HTR-8/SVneo (cell line): ENCODE data around the gene TMEM176B.
"Not testable (repeated sequence)": the region's sequence is repeated elsewhere in the genome, so short reads cannot be mapped to it uniquely, and the experiment has no call there.

Experiments
- DNase-seq: peaks from one replicate; pipeline ENCODE4 v3.0.0; 2011; ENCODE audit warnings: low spot score, mixed read lengths; ENCODE audit not compliant: insufficient read length
- FAIRE-seq: peaks from 2 replicates; lab custom pipeline; 2011; peaks lifted over from hg19 to GRCh38; lab: Jason Lieb, UNC

Gene TMEM176B

GRCh38 chr7:150823484-150824126, 23.4 kb upstream of the TMEM176B start:
- no peak for DNase-seq
- no peak for FAIRE-seq

DNA sequence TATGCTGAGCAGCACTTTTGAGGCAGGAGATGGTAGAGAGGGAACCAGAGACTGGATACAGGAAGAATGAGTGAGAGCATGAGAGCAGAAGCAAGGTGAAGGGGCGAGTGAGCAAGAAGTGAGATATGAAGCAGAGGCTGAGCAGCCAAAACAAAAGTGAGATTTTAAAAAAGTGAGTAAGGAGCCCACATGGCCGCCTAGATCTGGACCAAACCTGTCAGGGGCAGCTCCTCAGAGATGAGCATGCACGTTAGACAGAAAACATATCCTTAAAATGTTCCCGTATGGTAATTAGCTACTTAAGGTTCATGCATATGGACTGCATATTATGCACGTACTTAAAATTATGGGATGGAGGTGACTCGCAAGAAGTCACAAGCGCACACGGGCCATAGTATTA, 22.9 kb upstream of the TMEM176B start:
- no peak for FAIRE-seq
- DNase-seq = no peak

- FAIRE-seq (no peak), DNase-seq (no peak)
These were observed 20.5 kb upstream of the TMEM176B start for GRCh38 chr7:150820578-150821198.

DNA sequence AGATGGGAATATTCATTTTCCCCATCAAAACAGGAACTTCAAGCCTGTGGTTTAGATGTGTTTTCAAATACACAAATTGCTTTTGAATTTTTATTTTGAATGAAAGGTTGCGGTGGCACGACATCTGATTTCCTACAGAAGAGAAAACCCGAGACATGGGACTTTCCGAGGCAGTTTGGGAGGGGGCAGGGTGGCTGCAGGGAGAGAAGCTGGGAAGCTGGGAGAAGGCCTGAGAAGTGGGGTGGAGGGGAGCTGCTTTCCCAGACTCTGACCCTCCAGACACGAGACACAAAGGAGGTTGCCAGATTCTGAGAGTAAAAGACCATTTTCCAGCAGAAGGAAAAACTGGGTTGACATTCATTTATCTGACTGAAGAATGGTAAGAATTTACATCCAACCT, 20.0 kb upstream of the TMEM176B start:
- DNase-seq (no peak), FAIRE-seq (no peak)

DNA sequence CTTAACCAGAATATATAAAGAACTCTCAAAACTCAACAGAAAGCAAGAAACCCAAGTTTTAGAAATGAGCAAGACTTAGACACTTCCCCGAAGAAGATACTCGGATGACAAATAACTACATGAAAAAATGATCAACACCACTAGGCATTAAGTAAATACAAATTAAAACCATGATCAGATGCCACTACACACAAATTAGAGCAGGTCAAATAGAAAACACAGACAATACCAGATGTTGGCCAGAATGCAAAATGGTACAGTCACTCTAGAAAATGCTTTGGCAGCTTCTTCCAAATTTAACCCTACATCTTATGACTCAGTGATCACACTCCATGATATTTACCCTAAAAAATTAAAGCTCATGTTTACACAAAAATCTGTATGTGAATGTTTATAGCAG, 18.8 kb upstream of the TMEM176B start:
- FAIRE-seq (no peak), DNase-seq (no peak)

GRCh38 chr7:150814328-150815001, 14.3 kb upstream of the TMEM176B start:
- DNase-seq = no peak
- no peak for FAIRE-seq

DNA sequence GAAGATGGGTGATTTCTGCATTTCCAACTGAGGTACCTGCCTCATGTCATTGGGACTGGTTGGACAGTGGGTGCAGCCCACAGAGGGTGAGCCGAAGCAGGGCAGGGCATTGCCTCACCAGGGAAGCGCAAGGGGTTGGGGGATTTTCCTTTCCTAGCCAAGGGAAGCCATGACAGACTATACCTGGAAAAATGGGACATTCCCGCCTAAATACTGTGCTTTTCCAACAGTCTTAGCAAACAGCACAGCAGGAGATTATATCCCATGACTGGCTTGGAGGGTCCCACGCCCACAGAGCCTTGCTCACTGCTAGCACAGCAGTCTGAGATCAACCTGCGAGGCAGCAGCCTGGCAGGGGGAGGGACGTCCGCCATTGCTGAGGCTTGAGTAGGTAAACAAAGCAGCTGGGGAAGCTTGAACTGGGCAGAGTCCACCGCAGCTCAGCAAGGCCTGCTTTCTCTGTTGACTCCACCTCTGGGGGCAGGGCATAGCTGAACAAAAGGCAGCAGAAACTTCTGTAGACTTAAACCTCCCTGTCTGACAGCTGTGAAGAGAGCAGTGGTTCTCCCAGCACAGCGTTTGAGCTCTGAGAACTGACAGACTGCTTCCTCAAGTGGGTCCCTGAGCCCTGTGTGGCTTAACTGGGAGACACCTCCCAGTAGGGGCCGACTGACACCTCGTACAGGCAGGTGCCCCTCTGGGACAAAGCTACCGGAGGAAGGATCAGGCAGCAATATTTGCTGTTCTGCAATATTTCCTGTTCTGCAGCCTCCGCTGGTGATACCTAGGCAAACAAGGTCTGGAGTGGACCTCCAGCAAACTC, 7.7 kb upstream of the TMEM176B start:
- not testable (repeated sequence) for FAIRE-seq, DNase-seq

DNA sequence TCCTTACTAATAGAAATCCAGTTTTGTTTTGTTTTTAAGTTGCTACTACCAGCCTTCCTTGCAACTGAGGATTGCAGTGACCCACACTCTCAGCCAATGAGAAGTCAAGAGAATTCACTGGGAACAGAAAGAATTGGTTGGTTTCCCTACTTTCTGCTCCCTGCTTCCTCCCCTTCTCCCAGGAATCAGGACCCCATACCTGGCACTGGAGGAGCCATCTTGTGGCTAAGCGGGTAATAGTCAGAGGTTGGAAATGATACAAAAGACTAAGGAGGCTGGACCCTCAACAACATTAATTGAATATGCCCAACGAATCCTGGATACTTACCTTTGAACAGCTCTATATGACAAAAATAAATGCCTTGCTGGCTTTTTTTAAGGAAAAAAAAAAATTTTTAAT, 6.7 kb upstream of the TMEM176B start:
- no peak for DNase-seq
- no peak for FAIRE-seq

DNA sequence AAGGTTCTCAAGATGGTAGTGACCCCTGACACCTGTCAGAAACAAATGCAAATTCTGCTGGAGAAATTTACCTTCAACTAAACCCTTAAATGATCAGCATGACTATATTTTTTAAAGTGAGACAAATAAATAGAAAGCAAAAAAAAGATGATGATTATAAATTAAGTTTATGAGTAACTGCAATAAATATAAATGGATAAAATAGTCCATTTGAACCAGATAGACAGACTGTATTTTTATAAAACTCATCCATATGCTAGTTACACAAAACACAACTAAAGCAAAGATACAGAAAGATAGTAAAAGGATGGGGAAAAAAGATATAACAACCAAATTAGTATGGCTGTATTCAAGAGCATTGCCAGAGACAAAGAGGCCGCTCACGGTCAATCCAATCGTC, 6.3 kb upstream of the TMEM176B start:
- FAIRE-seq = no peak

DNA sequence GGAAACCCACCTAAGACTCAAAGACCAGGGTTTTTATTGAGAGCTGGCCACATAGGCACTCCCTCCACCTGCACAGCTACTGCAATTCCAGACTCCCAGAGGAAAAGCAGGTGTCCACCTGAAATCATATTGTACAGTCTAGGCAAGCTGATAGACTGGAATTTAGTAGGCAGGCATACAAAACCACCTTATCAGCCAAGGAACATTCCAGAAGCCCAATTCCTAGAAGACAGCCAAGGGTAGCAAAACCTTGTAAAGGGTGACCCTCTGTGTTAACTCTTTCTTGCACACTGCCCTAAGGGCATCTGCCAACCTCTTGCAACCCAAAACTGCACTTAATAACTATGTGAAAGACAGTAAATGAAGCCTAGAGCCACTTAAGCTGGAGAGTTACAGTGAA, 5.7 kb upstream of the TMEM176B start:
- DNase-seq = no peak
- no peak for FAIRE-seq

More for the DNA sequence above, 6.3 kb upstream of the TMEM176B start:
- no peak for DNase-seq

GRCh38 chr7:150804802-150805201, 4.6 kb upstream of the TMEM176B start:
- no peak for FAIRE-seq
- DNase-seq = no peak

- DNase-seq (no peak), FAIRE-seq (no peak)
These were observed 3.1 kb upstream of the TMEM176B start for GRCh38 chr7:150803161-150803860.

- no peak for FAIRE-seq
- no peak for DNase-seq
These were observed 2.0 kb upstream of the TMEM176B start for GRCh38 chr7:150801946-150802771.

- FAIRE-seq = no peak
- DNase-seq = no peak
These were observed 1.2 kb upstream of the TMEM176B start for GRCh38 chr7:150801242-150801945.

DNA sequence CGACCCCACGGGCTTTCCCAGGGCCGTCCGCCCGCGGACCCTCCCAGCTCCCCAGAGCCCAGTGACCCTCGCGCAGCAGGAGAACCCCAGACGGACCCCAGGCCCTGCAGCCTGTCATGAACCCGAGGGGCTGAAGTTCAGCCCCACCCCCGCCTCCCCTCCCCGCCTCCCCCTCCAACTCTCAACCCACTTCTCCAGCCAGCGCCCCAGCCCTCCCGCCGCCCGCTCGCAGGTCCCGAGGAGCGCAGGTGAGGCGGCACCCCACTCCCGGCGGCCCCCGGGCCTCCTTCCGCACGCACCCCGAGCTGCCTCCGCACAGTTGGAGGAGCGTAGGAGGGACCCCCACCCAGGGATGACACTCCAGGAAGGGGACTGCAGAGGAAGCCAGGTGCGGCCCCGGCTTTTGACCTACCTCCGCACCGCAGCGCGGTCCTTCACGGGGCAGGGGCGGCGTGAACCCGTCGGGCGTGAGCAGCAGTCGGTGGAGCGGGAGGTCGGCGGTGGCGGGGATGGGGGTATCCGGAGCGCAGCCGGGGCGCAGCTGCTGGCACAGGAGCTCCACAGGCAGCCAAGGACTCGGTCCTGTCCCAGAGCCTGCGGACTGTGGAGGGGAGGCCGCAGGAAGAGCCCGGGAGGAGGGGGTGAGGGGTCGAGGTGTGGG, 547 bp upstream of the TMEM176B start, which contains the start of gene TMEM176A:
TSS of gene TMEM176A (plus strand) at position 189 of the 661 bp plus-strand sequence. CDS start 782 bp downstream, outside the sequence.
- DNase-seq = no peak
- FAIRE-seq = no peak

GRCh38 chr7:150799156-150799555, 1.0 kb downstream of the TMEM176B start:
- FAIRE-seq (no peak), DNase-seq (no peak)

DNA sequence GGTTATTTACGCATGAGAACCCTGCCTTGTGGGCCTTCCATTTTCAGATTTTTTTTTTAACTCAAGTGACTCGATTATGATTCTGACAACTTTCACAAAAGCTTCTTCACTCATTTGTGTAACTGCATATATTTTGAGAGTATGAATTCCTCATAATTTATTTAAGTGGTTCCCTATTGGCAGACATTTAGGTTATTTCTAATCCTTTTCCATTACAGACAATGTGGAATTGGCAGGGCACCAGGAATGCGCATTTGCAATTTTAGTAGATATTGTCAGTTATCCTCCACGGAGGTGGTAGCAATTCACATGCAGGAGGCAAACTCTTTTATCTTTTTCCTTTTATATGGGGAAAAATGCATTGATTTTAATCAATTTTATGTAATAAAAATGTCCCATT, 2.5 kb downstream of the TMEM176B start:
- no peak for FAIRE-seq
- DNase-seq = no peak
